ENCODE data around the gene QRFP. TPM values are rescaled to one million over a fixed set of nuclear protein-coding genes. Genes with fewer than 3 reads are reported as not detected.

QRFP gene
- total and polyA plus RNA-seq, 4 donors, result 0.05 TPM; not detected in 3

DNA sequence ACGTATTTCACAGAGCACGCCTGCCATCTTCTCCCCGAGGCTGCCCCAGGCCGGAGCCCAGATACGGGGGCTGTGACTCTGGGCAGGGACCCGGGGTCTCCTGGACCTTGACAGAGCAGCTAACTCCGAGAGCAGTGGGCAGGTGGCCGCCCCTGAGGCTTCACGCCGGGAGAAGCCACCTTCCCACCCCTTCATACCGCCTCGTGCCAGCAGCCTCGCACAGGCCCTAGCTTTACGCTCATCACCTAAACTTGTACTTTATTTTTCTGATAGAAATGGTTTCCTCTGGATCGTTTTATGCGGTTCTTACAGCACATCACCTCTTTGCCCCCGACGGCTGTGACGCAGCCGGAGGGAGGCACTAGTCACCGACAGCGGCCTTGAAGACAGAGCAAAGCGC lies 9.6 kb downstream of the QRFP start (continued):
- TF ChIP-seq, protein P1, sequence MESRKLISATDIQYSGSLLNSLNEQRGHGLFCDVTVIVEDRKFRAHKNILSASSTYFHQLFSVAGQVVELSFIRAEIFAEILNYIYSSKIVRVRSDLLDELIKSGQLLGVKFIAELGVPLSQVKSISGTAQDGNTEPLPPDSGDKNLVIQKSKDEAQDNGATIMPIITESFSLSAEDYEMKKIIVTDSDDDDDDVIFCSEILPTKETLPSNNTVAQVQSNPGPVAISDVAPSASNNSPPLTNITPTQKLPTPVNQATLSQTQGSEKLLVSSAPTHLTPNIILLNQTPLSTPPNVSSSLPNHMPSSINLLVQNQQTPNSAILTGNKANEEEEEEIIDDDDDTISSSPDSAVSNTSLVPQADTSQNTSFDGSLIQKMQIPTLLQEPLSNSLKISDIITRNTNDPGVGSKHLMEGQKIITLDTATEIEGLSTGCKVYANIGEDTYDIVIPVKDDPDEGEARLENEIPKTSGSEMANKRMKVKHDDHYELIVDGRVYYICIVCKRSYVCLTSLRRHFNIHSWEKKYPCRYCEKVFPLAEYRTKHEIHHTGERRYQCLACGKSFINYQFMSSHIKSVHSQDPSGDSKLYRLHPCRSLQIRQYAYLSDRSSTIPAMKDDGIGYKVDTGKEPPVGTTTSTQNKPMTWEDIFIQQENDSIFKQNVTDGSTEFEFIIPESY (IDR thresholded peaks at IDR 0.05), result no peak
- TF ChIP-seq SP1 (IDR thresholded peaks at IDR 0.05), result no peak
- no peak for TF ChIP-seq MAX (IDR thresholded peaks at IDR 0.05)
- no peak for TF ChIP-seq NR2F2 (IDR thresholded peaks at IDR 0.05)
- no peak for TF ChIP-seq JUND (IDR thresholded peaks at IDR 0.05)
- TF ChIP-seq YY1 (IDR thresholded peaks at IDR 0.05), result no peak
- no peak for TF ChIP-seq CTCF (IDR thresholded peaks at IDR 0.05; ENCODE audit: low read depth, low read length, missing input control)
- TF ChIP-seq FOXA2 (IDR thresholded peaks at IDR 0.05), result no peak
- no peak for TF ChIP-seq RXRA (IDR thresholded peaks at IDR 0.05)

DNA sequence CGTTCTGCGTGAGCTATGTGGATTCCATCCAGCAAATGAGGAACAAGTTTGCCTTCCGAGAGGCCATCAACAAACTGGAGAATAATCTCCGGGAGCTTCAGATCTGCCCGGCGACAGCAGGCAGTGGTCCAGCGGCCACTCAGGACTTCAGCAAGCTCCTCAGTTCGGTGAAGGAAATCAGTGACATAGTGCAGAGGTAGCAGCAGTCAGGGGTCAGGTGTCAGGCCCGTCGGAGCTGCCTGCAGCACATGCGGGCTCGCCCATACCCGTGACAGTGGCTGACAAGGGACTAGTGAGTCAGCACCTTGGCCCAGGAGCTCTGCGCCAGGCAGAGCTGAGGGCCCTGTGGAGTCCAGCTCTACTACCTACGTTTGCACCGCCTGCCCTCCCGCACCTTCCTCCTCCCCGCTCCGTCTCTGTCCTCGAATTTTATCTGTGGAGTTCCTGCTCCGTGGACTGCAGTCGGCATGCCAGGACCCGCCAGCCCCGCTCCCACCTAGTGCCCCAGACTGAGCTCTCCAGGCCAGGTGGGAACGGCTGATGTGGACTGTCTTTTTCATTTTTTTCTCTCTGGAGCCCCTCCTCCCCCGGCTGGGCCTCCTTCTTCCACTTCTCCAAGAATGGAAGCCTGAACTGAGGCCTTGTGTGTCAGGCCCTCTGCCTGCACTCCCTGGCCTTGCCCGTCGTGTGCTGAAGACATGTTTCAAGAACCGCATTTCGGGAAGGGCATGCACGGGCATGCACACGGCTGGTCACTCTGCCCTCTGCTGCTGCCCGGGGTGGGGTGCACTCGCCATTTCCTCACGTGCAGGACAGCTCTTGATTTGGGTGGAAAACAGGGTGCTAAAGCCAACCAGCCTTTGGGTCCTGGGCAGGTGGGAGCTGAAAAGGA lies 10.9 kb downstream of the QRFP start:
- no peak for DNase-seq (ENCODE audit: low spot score)
- 94% methylated on average over 35 of the region's 35 CpGs for WGBS
- H3K4me3 ChIP-seq (ENCODE audit: low read depth in 1 of 3, low read length in 3 of 3), result no peak overlapping the region
- H3K27me3 ChIP-seq (ENCODE audit: control insufficient read depth in 4 of 4, insufficient read depth in 4 of 4, low read length in 3 of 4), result no peaks in the 10 kb centered on the region
- TF ChIP-seq, protein P2, sequence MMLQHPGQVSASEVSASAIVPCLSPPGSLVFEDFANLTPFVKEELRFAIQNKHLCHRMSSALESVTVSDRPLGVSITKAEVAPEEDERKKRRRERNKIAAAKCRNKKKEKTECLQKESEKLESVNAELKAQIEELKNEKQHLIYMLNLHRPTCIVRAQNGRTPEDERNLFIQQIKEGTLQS (IDR thresholded peaks at IDR 0.05), result no peak
- TF ChIP-seq TAF1 (conservative IDR thresholded peaks at IDR 0.05) (no peak), CTCF (IDR thresholded peaks at IDR 0.05; ENCODE audit: low read depth, low read length, missing input control) (no peak), GABPA (IDR thresholded peaks at IDR 0.05 in 1 of 2, conservative IDR thresholded peaks at IDR 0.05 in 1 of 2) (no peak), YY1 (IDR thresholded peaks at IDR 0.05) (no peak), HNF4A (conservative IDR thresholded peaks at IDR 0.05) (no peak), JUND (IDR thresholded peaks at IDR 0.05) (no peak), SP1 (IDR thresholded peaks at IDR 0.05) (no peak), EGR1 (IDR thresholded peaks at IDR 0.05; ENCODE audit: low read depth in 2 of 2) (no peak), HNF4G (IDR thresholded peaks at IDR 0.05) (no peak), RXRA (IDR thresholded peaks at IDR 0.05) (no peak), REST (IDR thresholded peaks at IDR 0.05) (no peak), RAD21 (IDR thresholded peaks at IDR 0.05) (no peak), MAX (IDR thresholded peaks at IDR 0.05) (no peak), FOXA1 (IDR thresholded peaks at IDR 0.05) (no peak)
- TF ChIP-seq, protein P1 (IDR thresholded peaks at IDR 0.05), result no peak
- H3K27ac ChIP-seq (ENCODE audit: low read depth in 1 of 2, low read length in 2 of 2), result no peak overlapping the region
- H3K9ac ChIP-seq (ENCODE audit: low read depth in 1 of 2, low read length in 2 of 2), result no peak overlapping the region
- H3K9me3 ChIP-seq (ENCODE audit: control insufficient read depth in 4 of 4, low read length in 3 of 4), result no peaks in the 10 kb centered on the region
- H3K36me3 ChIP-seq (ENCODE audit: control insufficient read depth in 4 of 4, insufficient read depth in 3 of 4, low read depth in 1 of 4, low read length in 3 of 4), result peaks cover 13 to 76% (median 28%) of the 10 kb centered on the region in 4 donors
- H3K4me1 ChIP-seq (ENCODE audit: control insufficient read depth in 4 of 4, insufficient read depth in 4 of 4, low read length in 3 of 4), result no peaks in the 10 kb centered on the region

Data from liver (tissue), 9 donors.